Loucy (cell line): ENCODE data around the gene MINDY4.

Experiments
- EZH2phosphoT487 ChIP-seq: fragments of 200-600 bp; IDR thresholded peaks from 2 replicates; pipeline ENCODE4 v1.6.1; 2018; ENCODE audit warnings: antibody characterized with exemption, mild to moderate bottlenecking, moderate library complexity, borderline replicate concordance
- TF ChIP-seq, protein P1 (sequence below): fragments of 200-600 bp; sonication (generic); conservative IDR thresholded peaks from 2 replicates; pipeline ENCODE4 v1.5.1; 2014; ENCODE audit warnings: mild to moderate bottlenecking, antibody characterized with exemption, low read length

DNA sequence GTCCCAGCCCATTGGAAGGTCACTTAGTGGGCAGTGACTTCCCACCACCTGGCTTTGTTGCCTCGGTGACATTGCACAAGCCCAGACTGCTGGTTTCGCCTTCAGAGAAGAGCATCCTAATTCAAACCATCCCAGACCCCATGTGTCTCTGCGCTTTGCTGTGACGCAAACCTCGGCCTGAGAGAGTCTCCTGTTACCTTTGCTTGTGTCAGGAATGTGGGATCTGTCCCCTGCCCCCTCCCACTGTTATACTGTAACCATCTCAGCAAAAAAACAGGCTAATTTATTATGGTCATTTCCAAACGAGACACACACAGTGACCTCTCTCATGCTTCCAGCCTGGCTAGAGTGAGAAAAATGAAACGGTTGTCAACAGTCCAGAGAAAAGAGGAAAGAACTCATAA, 115.4 kb downstream of the MINDY4 start:
- TF ChIP-seq, protein P1, sequence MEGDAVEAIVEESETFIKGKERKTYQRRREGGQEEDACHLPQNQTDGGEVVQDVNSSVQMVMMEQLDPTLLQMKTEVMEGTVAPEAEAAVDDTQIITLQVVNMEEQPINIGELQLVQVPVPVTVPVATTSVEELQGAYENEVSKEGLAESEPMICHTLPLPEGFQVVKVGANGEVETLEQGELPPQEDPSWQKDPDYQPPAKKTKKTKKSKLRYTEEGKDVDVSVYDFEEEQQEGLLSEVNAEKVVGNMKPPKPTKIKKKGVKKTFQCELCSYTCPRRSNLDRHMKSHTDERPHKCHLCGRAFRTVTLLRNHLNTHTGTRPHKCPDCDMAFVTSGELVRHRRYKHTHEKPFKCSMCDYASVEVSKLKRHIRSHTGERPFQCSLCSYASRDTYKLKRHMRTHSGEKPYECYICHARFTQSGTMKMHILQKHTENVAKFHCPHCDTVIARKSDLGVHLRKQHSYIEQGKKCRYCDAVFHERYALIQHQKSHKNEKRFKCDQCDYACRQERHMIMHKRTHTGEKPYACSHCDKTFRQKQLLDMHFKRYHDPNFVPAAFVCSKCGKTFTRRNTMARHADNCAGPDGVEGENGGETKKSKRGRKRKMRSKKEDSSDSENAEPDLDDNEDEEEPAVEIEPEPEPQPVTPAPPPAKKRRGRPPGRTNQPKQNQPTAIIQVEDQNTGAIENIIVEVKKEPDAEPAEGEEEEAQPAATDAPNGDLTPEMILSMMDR = no peak
- TF ChIP-seq EZH2phosphoT487 = no peak
